Activated naive CD4-positive, alpha-beta T cell treated with Interleukin-2 at 50 U/mL for 16 hours (primary cell): ENCODE results near the gene TP63.
A peak's percentile ranks its signal among the peaks of the same experiment; 100 is the strongest.

Source experiments
- DNase-seq: peaks from one replicate; pipeline ENCODE4 v3.0.0-alpha.2; 2020

TP63 gene

DNA sequence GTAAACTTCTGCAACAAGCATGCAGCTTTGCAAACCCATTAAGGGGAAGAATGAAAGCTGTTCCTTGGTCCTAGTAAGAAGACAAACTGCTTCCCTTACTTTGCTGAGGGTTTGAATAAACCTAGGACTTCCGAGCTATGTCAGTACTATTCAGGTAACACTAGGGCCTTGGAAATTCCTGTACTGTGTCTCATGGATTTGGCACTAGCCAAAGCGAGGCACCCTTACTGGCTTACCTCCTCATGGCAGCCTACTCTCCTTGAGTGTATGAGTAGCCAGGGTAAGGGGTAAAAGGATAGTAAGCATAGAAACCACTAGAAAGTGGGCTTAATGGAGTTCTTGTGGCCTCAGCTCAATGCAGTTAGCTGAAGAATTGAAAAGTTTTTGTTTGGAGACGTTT, 265.3 kb downstream of the TP63 start:
- no peak for DNase-seq

DNA sequence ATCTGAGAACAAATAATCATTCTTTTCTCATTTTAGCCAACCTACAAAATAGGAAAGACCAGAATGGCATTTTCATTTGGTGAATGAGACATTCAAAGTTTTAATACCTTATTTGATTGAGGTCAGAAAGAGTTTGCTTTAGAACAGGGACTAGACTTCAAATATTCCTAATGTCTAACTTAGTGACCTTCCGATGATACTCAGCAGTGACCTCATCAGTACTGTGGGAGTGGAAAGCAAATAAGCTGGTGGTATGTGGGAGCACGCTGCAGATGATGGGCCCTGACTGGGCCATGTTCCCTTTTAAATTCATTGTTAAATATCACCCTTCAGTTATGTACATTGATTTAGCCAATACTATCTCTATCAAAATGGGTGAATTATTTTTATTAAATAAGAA, 266.2 kb downstream of the TP63 start:
- DNase-seq: no peak

DNA sequence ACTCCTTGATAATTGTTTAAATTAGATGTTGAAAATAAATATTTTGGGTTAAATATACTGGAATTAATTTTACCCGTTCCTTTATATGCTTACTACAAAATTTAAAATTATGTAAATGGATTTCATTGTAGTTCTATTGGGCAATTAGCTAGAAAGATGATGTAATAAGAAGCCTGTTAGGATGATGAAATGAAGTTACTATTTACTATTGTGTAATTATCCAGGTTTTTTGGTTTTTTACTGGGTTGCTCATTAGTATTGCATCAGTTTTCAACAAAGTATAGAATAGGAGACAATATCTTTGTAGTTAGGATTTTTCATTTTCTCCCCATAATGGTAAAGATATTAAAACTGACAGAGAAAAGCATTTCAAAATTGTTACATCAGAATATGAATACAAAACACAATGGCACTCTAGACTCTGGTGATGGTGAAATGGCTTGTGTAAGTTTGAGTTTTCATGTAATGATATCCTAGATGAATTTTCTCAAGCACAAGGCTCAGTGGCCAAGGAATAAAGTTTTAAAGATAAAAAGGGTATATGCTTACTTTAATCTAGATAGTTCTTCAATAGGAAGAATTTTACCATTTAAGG, 267.5 kb downstream of the TP63 start:
- DNase-seq: no peak

DNA sequence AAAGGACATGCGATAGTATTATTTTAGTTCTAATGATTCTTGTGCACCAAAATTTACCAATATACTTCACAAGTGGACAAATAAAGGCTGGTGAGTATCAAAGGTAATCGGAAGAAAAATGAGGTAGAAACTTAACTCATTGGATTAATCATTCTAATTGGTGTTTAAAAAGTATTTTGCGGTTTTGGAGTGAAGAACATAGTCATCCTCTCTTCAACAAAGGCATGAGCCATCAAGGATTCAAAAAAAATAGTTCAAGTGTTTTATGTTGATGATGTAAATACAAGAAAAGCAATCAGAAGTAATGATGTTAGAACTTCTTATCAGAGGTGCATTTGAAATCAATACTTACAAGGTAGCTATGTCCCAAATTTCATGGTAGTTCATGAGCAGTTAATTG, 268.0 kb downstream of the TP63 start:
- DNase-seq: no peak

GRCh38 chr3:189900578-189900977, 269.4 kb downstream of the TP63 start:
- DNase-seq: no peak

DNA sequence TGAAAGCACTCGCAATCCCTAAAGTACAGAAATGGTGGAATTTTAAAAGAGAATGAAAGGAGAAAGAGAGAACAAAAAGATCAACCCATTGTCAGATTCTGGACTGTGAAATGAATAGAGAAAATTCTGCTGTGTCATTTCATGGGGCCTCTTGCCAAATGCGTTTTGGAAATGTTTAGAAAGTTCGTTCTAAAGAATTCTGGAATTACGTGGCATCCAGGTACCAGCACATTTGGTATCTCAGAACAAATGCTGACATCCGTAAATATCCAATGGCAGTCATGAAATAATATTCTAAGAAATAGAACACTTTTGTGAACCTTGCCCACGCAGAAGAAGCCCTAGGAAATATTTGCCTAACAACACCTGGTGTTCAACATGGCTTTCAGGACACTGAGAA, 270.3 kb downstream of the TP63 start:
- no peak for DNase-seq

GRCh38 chr3:189902230-189903186, 271.3 kb downstream of the TP63 start:
- no peak for DNase-seq

- DNase-seq: no peak
Measured at GRCh38 chr3:189903562-189904250, 272.5 kb downstream of the TP63 start.

DNA sequence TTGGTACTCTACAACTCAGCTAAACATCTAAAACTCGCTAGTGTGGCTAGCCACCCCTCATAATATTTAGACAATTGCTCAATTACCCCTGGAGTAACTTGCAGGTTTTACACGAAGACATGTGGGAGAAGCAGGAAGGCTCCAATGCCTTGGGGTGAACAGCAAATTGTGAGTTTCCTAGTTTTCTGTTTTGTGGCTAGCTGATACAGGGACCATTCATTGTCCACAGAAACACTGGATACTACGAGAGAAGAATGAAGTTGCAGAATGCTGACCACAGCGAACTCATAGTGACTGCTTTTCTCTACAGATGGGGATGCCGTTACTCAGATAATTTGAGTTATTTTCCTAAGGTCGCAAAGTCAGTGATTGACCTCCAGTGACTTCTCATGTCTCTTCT, 276.6 kb downstream of the TP63 start:
- DNase-seq: no peak

DNA sequence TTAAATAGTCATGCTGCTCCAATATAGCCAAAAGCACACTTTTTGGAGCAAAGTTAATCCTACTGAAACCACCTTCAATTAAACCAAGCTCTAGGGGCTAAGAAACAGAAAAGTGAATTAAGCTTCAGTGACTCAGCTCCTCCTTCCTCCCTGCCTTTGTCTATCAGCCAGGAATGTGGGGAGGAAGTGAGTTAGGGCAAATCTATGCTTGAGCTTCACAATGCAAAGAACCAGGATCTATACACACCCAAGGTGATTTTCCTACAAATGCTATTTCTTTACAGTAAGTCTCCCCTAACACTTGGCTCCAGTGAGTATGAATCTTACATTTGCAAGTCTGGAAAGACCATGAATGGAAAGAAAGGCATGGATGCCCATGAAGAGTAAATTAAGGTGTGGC, 277.5 kb downstream of the TP63 start:
- no peak for DNase-seq

GRCh38 chr3:189909139-189909538, 277.9 kb downstream of the TP63 start:
- DNase-seq: no peak

GRCh38 chr3:189909573-189909972, 278.4 kb downstream of the TP63 start:
- DNase-seq: no peak

DNA sequence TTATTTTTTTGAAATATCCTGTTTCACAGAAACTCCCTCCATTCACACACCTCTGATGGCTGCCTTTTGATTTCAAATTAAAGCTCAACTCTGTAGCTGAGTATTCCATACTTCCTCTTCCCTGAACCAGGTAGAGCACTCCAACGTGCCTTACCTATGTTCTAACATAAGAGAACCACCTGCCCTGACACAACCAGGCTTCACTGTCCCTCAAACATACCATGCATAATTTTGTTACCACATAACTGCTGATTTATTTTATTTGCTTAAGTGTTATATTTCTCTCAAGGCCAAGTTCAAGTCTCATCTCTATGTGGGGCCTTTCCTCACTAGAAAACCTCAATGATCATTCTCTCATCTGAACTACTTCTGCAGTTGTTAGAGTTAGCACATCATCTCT, 279.8 kb downstream of the TP63 start:
- DNase-seq: no peak

DNA sequence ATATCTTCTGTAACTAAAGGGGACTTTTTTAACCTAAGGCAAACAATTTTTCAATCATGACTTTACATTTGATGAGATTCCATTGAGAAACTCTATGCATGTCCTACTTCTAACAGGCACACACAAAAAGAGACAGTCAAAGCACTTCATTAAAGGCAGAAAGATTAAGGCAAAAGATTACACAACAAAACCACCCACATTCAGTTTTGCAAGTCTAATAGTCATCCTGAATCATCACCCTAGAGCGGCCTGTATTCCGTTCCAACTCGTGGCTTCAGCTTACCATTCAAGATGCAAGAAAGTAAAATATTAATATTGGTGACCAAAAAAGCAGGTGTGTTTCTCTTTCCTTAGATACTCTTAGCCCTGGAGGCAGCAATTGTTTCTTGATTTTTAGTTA, 283.6 kb downstream of the TP63 start:
- DNase-seq: no peak

GRCh38 chr3:189921770-189922169, 290.6 kb downstream of the TP63 start:
- DNase-seq: no peak

DNA sequence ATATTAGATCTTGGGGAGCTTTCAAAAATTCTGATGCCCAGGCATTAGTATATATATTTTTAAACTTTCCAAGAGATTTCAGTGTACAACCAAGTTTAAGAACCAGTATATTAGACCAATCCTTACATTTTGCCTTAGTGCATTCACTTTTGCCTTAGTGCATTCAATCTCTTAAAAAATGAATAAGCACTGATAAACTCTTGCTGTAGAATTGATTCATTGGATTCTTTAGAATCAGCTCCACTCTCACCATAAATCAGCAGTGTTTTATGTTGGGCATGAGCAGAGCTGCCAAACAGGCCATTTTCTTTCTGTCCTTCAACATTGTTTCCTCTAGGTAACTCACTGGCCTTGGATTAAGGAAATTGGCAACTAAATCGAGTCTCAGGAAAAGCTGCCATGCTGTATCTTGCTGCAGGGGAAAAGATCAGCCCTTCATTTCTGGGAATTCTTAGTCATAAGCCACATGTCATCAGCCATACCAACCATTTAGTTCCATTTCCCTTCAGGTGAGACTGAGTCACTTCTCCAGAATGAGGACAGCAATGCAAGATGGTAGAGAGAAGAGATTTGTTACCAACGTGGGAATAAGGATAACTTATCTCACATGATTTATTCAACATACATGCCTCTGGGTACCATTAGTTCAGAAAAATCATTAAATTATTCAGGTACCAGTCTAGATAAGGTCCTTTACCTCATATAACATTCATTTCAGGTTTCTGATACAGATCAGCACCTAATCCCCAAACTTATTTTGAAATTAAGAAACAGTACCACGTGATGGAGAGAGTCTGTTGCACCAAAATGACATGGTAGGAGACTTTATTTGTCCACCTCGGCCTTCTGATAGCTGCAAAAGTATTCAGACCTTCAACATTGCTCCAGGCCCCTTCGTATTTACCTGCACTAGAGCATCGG, 297.0 kb downstream of the TP63 start:
- no peak for DNase-seq

- no peak for DNase-seq
Measured at GRCh38 chr3:189936201-189936945, 305.2 kb downstream of the TP63 start.

DNA sequence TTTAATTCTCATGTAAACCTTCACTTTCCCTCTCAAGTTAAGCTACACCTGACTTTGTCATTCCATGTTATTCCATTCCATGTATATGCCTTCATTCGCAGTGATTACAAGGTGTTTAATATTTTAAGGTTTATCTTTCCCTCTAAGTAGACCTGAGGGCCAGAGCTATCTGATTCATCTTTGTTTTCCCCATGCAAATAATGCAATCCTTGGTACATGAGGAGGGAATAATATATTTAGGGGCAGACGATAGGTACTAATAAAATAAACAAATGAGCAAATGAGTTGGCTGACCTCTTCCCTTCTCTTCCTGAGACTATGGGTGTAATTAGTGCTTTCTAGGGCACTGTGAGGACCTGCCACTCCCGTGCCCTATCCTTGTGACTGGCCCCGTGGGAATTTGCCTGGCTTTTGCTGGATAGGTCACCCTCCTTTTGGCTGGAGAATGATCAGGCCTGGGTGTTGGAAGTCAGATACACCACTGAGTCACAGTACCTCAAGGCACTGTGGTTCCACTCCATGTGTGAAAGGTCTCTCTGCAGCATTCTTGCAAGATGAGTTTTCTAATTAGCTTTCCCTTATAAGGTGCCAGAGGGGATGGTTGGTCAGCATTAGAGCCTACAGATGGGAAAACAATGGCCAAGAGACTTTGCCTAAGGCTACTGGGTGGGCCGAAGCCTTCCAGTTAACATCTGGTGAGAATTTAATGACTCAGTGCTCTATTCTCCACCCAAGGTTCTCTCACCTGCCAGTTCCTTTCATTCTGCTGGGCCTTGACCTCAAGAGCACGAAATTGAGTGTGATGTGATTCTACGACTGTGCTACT, 306.3 kb downstream of the TP63 start:
- DNase-seq: no peak

DNA sequence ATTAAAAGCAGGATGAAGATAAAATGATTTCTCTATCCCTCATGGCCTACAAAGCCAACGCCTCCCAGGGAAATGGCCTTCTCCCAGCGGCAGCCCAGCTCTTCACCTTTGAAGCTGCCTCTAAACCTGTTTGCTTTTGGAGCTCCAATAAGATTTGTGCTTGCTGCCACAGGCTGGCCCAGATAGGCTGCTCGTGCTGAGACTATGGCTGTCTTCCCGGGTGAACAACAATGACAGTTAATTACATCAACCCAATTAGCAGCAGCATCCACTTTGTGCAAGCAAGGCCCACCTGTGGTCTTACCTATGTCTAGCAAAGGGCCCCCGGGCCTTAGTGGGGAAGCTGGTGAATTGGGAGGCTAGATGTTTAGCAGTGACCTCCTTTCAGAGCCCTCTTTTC, 309.9 kb downstream of the TP63 start:
- no peak for DNase-seq

DNA sequence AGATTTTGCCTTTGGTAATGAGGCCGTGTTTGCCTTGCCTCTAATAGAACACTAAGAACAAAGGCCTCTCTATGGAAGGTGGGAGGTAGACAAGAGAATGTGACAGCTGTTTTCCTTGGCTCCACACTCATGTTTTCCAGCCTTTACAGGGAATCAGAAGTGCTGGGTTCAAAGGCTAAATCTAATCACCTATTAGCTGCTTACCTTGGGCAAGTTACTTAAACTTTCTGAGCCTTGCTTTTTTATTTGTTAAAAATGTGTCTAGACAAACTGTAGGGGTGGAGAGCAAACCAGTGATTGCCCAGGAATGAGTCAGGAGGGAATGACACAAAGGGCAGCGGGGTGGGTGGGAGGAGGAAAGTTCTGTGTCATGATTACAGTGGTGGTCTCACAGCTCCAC, 310.5 kb downstream of the TP63 start:
- DNase-seq: peak; percentile 13

DNA sequence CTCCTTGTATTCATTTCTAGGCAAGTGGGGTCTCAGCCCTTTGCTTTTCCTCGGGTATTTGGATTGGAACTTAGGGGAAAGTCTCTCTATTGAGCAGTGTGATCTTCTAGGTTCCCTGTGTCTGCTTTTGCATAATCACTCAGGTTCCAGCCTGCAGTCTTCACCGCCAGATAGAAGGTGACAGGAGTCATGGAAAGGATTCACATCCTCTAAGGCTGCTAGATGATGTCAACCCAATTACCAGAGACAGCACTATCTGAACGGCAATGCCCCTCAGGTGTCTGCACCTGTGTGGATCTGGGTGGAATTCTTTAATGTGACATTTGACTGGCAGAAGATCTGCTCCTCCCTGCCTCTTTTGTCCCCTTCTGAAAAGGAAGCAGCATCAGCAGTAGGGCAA, 311.8 kb downstream of the TP63 start:
- DNase-seq: no peak
